CD4-positive, alpha-beta T cell treated with Interleukin-4 for 4 hours (primary cell): ENCODE measurements around the gene TTC34.
"Not testable (repeated sequence)": the region's sequence is repeated elsewhere in the genome, so short reads cannot be mapped to it uniquely, and the experiment has no call there.

Experiments used
- DNase-seq: peaks from one replicate; pipeline ENCODE4 v3.0.0-alpha.2; 2020

The TTC34 gene

GRCh38 chr1:2812136-2812535, 10.6 kb upstream of the TTC34 start:
- DNase-seq = no peak

GRCh38 chr1:2811533-2811918, 10.0 kb upstream of the TTC34 start:
- no peak for DNase-seq

- DNase-seq = no peak
These were observed 9.5 kb upstream of the TTC34 start for GRCh38 chr1:2810899-2811532.

GRCh38 chr1:2810281-2810680, 8.8 kb upstream of the TTC34 start:
- no peak for DNase-seq

GRCh38 chr1:2809656-2810055, 8.2 kb upstream of the TTC34 start:
- no peak for DNase-seq

- DNase-seq = no peak
These were observed 7.5 kb upstream of the TTC34 start for GRCh38 chr1:2808831-2809605.

- no peak for DNase-seq
These were observed 6.9 kb upstream of the TTC34 start for GRCh38 chr1:2808386-2808705.

GRCh38 chr1:2807678-2808385, 6.3 kb upstream of the TTC34 start:
- DNase-seq = no peak

- DNase-seq = no peak
These were observed 5.5 kb upstream of the TTC34 start for GRCh38 chr1:2807036-2807435.

- no peak for DNase-seq
These were observed 5.1 kb upstream of the TTC34 start for GRCh38 chr1:2806591-2806990.

GRCh38 chr1:2805801-2806430, 4.4 kb upstream of the TTC34 start:
- no peak for DNase-seq

GRCh38 chr1:2804628-2805351, 3.3 kb upstream of the TTC34 start:
- no peak for DNase-seq

GRCh38 chr1:2803931-2804627, 2.6 kb upstream of the TTC34 start:
- DNase-seq = no peak

- DNase-seq = no peak
These were observed 1.8 kb upstream of the TTC34 start for GRCh38 chr1:2803086-2803930.

- DNase-seq = no peak
These were observed 998 bp upstream of the TTC34 start for GRCh38 chr1:2802421-2802961.

GRCh38 chr1:2801046-2801445, 447 bp downstream of the TTC34 start:
- no peak for DNase-seq

GRCh38 chr1:2800664-2801045, 838 bp downstream of the TTC34 start:
- no peak for DNase-seq

- DNase-seq = no peak
These were observed 1.5 kb downstream of the TTC34 start for GRCh38 chr1:2799811-2800663.

- not testable (repeated sequence) for DNase-seq
These were observed 2.5 kb downstream of the TTC34 start for GRCh38 chr1:2798958-2799357.

GRCh38 chr1:2797741-2798016, 3.8 kb downstream of the TTC34 start:
- no peak for DNase-seq
